GM21619 (cell line): ENCODE data around the gene CD209.

Experiments used
- ATAC-seq: cut with Tn5 transposase; IDR thresholded peaks from one replicate; pipeline ENCODE4 v1.9.1; 2021; ENCODE audit not compliant: unreplicated experiment

The CD209 gene

GRCh38 chr19:7709932-7710460, 37.3 kb downstream of the CD209 start:
- no peak for ATAC-seq

GRCh38 chr19:7706955-7707456, 40.3 kb downstream of the CD209 start:
- ATAC-seq = no peak

- ATAC-seq = no peak
Measured at GRCh38 chr19:7706188-7706954, 41.0 kb downstream of the CD209 start.

- no peak for ATAC-seq
Measured at GRCh38 chr19:7705387-7706187, 41.7 kb downstream of the CD209 start.

- ATAC-seq = no peak
Measured at GRCh38 chr19:7704280-7705060, 42.9 kb downstream of the CD209 start.

GRCh38 chr19:7703332-7703731, 44.0 kb downstream of the CD209 start:
- ATAC-seq = no peak

- ATAC-seq = peak; percentile 47
Measured at GRCh38 chr19:7701654-7702457, 45.5 kb downstream of the CD209 start, which contains the start of gene FCER2. TSS of gene FCER2 (minus strand) at chr19:7702131. CDS start at chr19:7699760, 2,371 bp downstream.

GRCh38 chr19:7701049-7701653, 46.2 kb downstream of the CD209 start:
- ATAC-seq = no peak

GRCh38 chr19:7699417-7700401, 47.6 kb downstream of the CD209 start:
- no peak for ATAC-seq

- ATAC-seq = no peak
Measured at GRCh38 chr19:7699003-7699402, 48.3 kb downstream of the CD209 start.

- ATAC-seq = no peak
Measured at GRCh38 chr19:7698583-7698982, 48.8 kb downstream of the CD209 start.

- no peak for ATAC-seq
Measured at GRCh38 chr19:7697721-7698287, 49.5 kb downstream of the CD209 start.

GRCh38 chr19:7694499-7694898, 52.8 kb downstream of the CD209 start:
- no peak for ATAC-seq

GRCh38 chr19:7692417-7693088, 54.8 kb downstream of the CD209 start:
- ATAC-seq = no peak

GRCh38 chr19:7691497-7691896, 55.8 kb downstream of the CD209 start:
- no peak for ATAC-seq

- ATAC-seq = no peak
Measured at GRCh38 chr19:7690779-7691258, 56.5 kb downstream of the CD209 start.
